Measurements from ENCODE around the gene VAV2. TPM values are rescaled to one million over a fixed set of nuclear protein-coding genes. Genes with fewer than 3 reads are reported as not detected.

VAV2 gene
- total RNA-seq, 2 donors from 2014 or later, result 7.0 to 7.3 TPM

DNA sequence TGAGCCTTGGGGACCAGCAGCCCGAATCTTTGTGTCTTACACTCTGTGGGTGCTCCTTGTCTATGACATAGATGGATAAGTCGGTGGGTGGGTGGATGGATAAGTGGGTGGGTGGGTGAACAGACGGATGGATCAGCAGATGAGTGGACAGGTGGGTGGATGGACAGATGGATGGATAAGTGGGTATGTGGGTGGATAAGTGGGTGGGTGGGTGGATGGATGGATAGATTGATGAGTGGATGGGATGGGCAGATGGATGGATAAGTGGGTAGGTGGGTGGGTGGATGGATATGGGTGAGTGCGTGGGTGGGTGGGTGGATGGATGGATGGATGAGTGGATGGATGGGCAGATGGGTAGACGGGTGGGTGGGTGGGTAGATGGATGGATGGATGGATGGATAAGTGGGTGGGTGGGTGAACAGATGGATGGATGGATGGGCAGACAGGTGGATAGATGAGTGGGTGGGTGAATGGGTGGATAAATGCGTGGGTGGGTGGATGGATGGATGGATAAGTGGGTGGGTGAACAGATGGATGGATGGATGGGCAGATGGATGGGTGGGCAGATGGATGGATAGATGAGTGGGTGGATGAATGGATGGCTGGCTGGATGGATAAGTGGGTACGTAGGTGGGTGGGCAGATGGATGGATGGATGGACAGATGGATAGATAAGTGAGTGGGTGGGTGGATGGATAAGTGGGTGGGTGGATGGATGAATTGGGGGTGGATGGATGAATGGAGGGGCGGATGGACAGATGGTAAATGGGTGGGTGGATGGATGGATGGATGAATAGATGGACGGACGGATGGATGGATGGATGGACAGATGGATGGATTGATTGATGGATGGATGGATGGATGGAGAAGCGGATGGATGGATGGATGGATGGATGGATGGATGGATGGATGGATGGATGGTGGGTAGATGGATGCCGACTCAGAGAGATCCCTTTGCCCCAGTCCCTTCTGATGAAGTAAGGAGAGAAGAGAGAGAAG lies 121.2 kb downstream of the VAV2 start:
- no peak overlapping the region for H3K27ac Mint-ChIP-seq
- no peaks in the 10 kb centered on the region for H3K36me3 Mint-ChIP-seq (ENCODE audit: low read depth)
- H3K27me3 Mint-ChIP-seq, result peaks cover 8% of the 10 kb centered on the region
- no peaks in the 10 kb centered on the region for H3K9me3 Mint-ChIP-seq
- H3K4me3 Mint-ChIP-seq, result no peak overlapping the region
- no peak for ATAC-seq (replicated peaks)
- peaks cover 13% of the 10 kb centered on the region for H3K4me1 Mint-ChIP-seq

DNA sequence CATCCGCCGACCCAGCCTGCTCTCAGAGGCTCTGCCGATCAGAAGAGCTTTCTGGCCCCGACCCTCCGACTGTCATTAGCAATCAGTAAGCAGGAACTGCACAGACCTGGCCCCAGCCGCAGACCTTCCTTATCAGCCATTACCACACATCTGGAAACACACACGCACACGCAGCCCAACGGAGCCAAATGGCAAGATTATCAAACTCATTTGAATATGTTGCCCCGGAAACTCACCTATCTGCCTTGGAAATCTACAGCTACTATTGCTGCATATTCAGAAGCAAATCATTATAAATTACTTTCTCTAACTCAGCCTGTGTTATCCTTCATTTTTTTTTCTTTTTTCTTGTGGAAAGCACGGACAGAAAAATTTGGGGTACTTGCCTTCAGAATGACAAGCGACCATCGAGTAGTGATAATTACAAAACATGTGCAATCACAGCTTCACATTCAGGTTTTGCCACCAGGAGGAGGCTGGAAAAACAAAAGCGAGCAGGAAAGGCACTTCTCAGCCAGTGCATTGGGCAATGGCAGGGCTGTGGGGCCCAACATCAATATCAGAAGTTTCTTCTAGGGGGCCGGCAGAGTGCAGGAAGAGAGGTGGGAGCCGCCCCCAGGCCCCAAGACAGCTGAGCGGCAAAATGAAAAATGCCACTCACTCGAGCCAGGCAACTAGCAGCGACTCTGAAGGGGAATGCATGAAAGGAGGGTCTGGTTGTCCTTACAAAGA lies 122.3 kb downstream of the VAV2 start:
- ATAC-seq (replicated peaks), result no peak
- Mint-ChIP-seq H3K4me3 (peak overlapping the region; percentile 47), H3K27ac (no peak overlapping the region), H3K36me3 (ENCODE audit: low read depth) (no peaks in the 10 kb centered on the region), H3K27me3 (peaks cover 8% of the 10 kb centered on the region), H3K9me3 (peaks cover 7% of the 10 kb centered on the region), H3K4me1 (peaks cover 13% of the 10 kb centered on the region)

DNA sequence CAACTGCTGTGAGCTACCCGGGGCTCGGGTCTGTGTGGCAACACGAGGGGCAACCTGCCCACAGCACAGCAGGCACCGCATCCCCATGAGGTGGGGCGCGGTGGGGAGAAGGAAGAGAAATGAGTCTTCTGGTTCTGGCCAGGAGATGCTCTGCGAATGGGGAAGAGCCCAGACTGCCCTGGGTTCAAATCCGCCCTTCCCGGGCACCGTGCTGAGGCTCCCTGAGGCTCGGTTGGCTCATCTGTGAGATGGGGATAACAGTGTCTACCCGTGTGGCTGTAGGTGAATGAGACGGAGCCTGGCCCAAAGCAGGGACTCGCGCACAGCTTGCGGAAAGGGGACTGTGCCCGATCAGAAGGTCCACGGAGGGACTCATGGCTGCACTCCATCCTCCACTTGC lies 123.9 kb downstream of the VAV2 start:
- no peaks in the 10 kb centered on the region for H3K36me3 Mint-ChIP-seq (ENCODE audit: low read depth)
- peaks cover 13% of the 10 kb centered on the region for H3K4me1 Mint-ChIP-seq
- H3K4me3 Mint-ChIP-seq, result no peak overlapping the region
- peaks cover 8% of the 10 kb centered on the region for H3K27me3 Mint-ChIP-seq
- H3K9me3 Mint-ChIP-seq, result peaks cover 7% of the 10 kb centered on the region
- ATAC-seq (replicated peaks), result no peak
- no peak overlapping the region for H3K27ac Mint-ChIP-seq

DNA sequence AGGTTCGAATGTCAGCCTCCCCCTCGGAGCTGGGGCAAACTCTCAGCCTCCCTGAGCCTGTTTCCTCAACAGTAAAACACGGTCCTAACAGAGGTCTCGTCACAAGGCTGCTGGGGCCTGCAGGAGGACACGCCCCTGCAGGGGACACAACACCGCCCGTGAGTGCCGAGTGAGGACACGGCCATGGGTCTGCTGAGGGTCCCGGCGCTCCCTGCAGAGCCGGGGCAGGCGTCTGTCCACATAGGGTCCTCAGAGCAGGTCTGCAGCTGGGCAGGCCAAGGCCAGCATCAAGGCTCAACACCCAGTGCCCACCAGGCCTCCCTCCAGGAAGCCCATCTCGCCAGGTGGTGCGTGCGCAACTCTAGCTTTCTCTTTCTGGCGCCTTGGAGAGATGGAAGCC lies 125.2 kb downstream of the VAV2 start:
- Mint-ChIP-seq H3K9me3 (peaks cover 7% of the 10 kb centered on the region), H3K27ac (no peak overlapping the region), H3K36me3 (ENCODE audit: low read depth) (no peaks in the 10 kb centered on the region), H3K27me3 (peaks cover 8% of the 10 kb centered on the region), H3K4me1 (peaks cover 13% of the 10 kb centered on the region), H3K4me3 (no peak overlapping the region)
- ATAC-seq (replicated peaks), result no peak

DNA sequence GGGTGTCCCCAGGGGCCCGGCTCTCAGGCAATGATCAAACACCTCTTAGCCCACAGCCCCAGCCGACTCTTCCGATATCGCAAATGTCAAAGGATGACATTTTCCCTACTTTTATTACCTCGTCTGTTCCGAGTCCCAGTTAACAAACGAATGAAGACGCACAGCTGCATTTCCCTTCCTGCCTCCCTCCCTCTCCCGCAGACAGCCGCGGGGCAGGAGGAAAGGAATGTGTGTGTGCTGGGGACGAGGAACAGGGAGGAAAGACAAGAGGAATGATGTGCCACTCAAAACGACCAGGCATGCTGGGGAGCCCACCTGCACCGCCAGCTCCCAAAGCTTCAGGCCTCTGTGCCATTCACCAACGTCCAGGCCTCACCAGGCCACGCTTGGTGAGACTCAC lies 128.1 kb downstream of the VAV2 start:
- H3K36me3 Mint-ChIP-seq (ENCODE audit: low read depth), result no peaks in the 10 kb centered on the region

DNA sequence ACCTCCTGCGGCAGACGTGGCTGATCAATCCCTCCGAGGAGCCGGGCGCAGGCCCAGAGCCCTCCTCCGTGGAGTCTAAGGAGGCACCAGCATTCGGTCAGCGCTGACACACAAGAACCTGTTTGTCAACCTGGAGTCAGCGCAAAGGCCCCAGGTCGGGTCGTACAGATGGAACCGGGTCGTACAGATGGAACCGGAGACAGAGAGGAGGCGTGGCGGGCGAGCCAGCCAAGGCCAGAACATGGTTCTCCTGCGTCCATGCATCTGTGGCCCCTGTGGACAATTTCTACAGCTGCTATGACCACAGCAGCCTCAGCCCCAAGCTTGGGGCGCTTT lies 128.9 kb downstream of the VAV2 start:
- H3K4me3 Mint-ChIP-seq, result no peak overlapping the region
- H3K9me3 Mint-ChIP-seq, result peaks cover 7% of the 10 kb centered on the region
- H3K27ac Mint-ChIP-seq, result no peak overlapping the region
- H3K36me3 Mint-ChIP-seq (ENCODE audit: low read depth), result no peaks in the 10 kb centered on the region
- no peak for ATAC-seq (replicated peaks)
- H3K27me3 Mint-ChIP-seq, result no peaks in the 10 kb centered on the region
- no peaks in the 10 kb centered on the region for H3K4me1 Mint-ChIP-seq

More for the DNA sequence above, 128.1 kb downstream of the VAV2 start:
- ATAC-seq (replicated peaks), result no peak
- H3K4me3 Mint-ChIP-seq, result no peak overlapping the region
- H3K27ac Mint-ChIP-seq, result no peak overlapping the region
- H3K4me1 Mint-ChIP-seq, result no peaks in the 10 kb centered on the region
- H3K9me3 Mint-ChIP-seq, result peaks cover 7% of the 10 kb centered on the region
- no peaks in the 10 kb centered on the region for H3K27me3 Mint-ChIP-seq

DNA sequence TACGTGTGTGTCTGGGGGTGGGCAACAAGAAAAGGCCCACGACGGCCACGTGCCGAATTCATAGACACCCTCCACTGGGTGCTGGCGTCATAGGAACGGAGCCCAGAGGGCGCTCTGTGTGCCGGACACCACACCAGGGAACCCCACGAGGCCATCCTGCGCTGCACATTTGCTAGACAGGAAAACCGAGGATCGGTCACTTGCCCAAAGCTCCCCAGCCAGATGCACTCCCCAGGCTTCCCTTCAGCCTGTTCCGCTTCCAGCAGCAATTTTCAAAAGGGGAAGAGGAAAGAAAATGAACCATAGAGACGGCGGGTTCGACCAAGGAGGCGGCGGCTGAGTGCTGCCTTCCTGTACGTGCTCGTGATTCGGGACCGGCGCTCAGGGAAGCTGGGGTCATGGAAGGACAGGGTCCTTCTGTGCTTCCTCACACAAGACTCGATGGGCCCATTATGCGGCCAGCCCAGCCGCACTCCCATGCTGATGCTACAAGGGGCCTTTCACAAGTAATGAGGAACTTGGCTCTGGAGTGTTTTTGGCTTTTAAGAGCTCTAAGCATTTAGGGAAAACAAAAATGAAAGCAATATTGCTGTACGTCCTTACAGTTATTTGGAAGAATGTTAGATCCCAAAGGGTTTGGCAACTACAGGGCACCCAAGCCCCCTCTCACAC lies 129.4 kb downstream of the VAV2 start:
- Mint-ChIP-seq H3K27ac (no peak overlapping the region), H3K9me3 (peaks cover 7% of the 10 kb centered on the region), H3K4me3 (no peak overlapping the region), H3K4me1 (no peaks in the 10 kb centered on the region), H3K36me3 (ENCODE audit: low read depth) (no peaks in the 10 kb centered on the region), H3K27me3 (no peaks in the 10 kb centered on the region)
- no peak for ATAC-seq (replicated peaks)

DNA sequence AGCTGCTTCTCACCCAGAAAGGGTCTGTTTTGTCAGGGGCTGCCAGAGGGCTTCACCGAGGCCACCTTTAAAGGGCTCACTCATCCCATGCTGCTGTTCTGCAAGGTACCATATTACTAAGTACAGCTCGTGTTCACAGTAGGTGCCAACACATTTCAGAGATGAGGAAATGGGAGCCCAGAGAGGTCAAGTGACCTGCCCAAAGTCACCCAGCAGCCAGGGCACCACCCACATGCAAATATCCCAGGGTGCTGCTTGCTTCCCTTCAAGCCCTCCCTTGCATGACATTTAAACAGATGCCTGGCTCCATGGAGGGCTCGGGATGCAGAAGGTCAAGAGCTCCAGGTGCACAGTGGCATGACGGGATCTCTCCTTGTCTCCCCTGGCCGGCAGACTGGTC lies 130.4 kb downstream of the VAV2 start:
- Mint-ChIP-seq H3K4me1 (no peaks in the 10 kb centered on the region), H3K9me3 (peaks cover 7% of the 10 kb centered on the region), H3K36me3 (ENCODE audit: low read depth) (no peaks in the 10 kb centered on the region), H3K27ac (no peak overlapping the region), H3K27me3 (no peaks in the 10 kb centered on the region), H3K4me3 (no peak overlapping the region)
- ATAC-seq (replicated peaks), result no peak

- no peaks in the 10 kb centered on the region for H3K4me1 Mint-ChIP-seq
- H3K4me3 Mint-ChIP-seq, result no peak overlapping the region
- no peak overlapping the region for H3K27ac Mint-ChIP-seq
Observed at GRCh38 chr9:133861086-133861485, 131.0 kb downstream of the VAV2 start.

DNA sequence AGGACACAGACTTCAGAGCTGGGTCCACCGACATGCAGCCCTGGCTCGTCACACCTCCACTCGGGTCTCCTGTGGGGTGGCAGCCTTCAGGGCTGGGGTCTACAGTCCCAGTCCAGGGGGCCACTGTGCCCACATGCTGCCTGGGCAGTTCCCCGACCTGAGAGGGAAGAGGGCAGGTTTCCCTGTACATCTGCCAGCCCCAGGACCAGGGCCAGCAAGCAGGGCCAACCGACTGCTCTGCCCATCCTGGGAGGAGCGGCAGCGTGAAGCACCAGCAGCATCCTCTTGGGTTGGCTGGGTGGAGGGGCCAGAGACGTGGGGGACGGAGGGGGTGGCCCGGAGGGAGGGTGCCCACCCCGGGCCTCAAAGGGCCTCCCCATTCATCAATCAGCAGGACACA lies 133.4 kb downstream of the VAV2 start:
- Mint-ChIP-seq H3K4me1 (peaks cover 4% of the 10 kb centered on the region), H3K36me3 (ENCODE audit: low read depth) (no peaks in the 10 kb centered on the region), H3K27ac (no peak overlapping the region), H3K27me3 (no peaks in the 10 kb centered on the region), H3K4me3 (no peak overlapping the region), H3K9me3 (no peaks in the 10 kb centered on the region)
- no peak for ATAC-seq (replicated peaks)

More at GRCh38 chr9:133861086-133861485, 131.0 kb downstream of the VAV2 start:
- Mint-ChIP-seq H3K27me3 (no peaks in the 10 kb centered on the region), H3K36me3 (ENCODE audit: low read depth) (no peaks in the 10 kb centered on the region), H3K9me3 (peaks cover 7% of the 10 kb centered on the region)
- ATAC-seq (replicated peaks), result no peak

DNA sequence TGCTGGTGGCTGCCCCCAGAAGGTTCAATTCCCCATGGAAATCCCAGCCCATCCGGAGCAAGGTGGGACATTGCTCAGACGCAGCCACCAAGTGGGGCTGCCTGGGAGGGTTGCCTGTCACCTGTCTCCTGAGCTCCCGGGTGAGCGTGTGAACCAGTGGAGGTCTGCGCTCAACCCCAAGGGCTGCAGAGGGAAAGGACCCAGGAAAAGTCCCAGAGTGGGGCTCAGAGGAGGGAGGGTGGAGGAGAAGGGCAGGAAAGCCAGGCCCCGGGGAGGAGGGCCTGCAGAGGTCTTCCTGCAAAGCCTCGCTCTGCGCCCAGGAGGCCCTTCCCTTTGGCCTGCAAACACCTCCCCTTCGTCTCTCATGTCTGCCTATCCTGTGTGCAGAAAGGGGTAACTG lies 134.5 kb downstream of the VAV2 start:
- Mint-ChIP-seq H3K27me3 (no peaks in the 10 kb centered on the region), H3K36me3 (ENCODE audit: low read depth) (no peaks in the 10 kb centered on the region), H3K4me3 (no peak overlapping the region), H3K9me3 (no peaks in the 10 kb centered on the region), H3K4me1 (peaks cover 4% of the 10 kb centered on the region), H3K27ac (no peak overlapping the region)
- no peak for ATAC-seq (replicated peaks)

DNA sequence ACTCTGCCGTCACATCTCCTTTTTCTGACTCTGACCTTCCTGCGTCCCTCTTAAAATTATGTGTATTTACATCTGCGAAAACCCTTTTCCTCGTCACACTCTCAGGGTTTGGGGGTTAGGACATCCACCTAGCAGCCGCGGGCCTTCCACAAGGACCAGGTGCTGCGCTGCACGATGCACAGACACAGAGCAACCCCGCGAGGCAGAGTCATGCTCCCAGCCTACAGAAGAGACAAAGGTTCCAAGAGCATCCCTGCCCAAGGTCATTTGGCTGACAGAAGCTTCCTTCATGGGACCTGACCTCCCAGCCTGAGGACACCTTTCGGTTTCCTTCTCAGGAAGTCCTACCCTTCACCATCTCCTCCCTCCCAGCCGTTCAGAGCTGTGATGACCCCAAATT lies 135.3 kb downstream of the VAV2 start:
- no peak for ATAC-seq (replicated peaks)
- Mint-ChIP-seq H3K27ac (no peak overlapping the region), H3K36me3 (ENCODE audit: low read depth) (no peaks in the 10 kb centered on the region)

DNA sequence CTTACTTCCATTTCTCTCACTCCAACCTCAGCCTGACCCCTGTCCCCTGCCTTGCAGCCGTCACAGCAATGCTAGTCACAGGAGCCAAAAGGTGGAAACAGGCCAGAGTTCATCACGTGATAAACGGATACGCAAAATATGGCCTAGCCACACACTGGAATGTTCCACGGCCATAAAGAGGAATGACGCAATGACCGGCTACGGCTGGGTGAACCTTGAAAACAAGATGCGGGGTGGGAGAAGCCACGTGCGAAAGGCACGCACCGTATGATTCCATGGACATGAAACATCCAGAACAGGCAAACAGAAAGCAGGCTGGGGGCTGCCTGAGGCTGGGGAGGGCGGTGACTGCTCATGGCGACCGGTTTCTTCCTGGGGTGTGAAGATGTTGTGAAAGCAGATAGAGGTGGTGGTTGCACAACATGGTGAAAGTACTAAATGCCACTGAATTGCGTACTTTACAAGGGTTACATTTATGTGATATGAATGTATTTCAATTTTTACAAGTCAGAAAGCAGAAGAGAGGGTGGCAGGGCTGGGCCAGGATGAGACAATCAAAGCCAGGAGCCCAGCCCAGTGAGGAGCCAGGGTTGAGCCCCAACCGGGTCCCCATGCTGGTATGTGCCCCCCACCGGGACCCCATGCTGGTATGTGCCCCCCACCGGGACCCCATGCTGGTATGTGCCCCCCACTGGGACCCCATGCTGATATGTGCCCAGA lies 136.2 kb downstream of the VAV2 start:
- no peaks in the 10 kb centered on the region for H3K27me3 Mint-ChIP-seq
- no peaks in the 10 kb centered on the region for H3K36me3 Mint-ChIP-seq (ENCODE audit: low read depth)
- peaks cover 11% of the 10 kb centered on the region for H3K4me1 Mint-ChIP-seq
- H3K4me3 Mint-ChIP-seq, result no peak overlapping the region
- no peaks in the 10 kb centered on the region for H3K9me3 Mint-ChIP-seq
- H3K27ac Mint-ChIP-seq, result no peak overlapping the region
- no peak for ATAC-seq (replicated peaks)

More for the DNA sequence above, 135.3 kb downstream of the VAV2 start:
- Mint-ChIP-seq H3K4me1 (peaks cover 9% of the 10 kb centered on the region), H3K9me3 (no peaks in the 10 kb centered on the region), H3K4me3 (no peak overlapping the region), H3K27me3 (no peaks in the 10 kb centered on the region)

- H3K27ac Mint-ChIP-seq, result no peak overlapping the region
Observed at GRCh38 chr9:133855371-133855770, 136.8 kb downstream of the VAV2 start.

More at GRCh38 chr9:133855371-133855770, 136.8 kb downstream of the VAV2 start:
- Mint-ChIP-seq H3K36me3 (ENCODE audit: low read depth) (no peaks in the 10 kb centered on the region), H3K4me3 (no peak overlapping the region), H3K27me3 (no peaks in the 10 kb centered on the region), H3K4me1 (peaks cover 11% of the 10 kb centered on the region), H3K9me3 (no peaks in the 10 kb centered on the region)
- no peak for ATAC-seq (replicated peaks)
